Psoas muscle (tissue), 8 donors: ENCODE data around the gene PHF14. TPM values are rescaled to one million over a fixed set of nuclear protein-coding genes. Genes with fewer than 3 reads are reported as not detected.

ENCODE experiments used
- ATAC-seq, 4 donors: fragments of 200-7000 bp; cut with Tn5 transposase; one replicate each; pipeline ENCODE4 v1.9.1; 2020; ENCODE audit warnings: moderate library complexity in 3 of 4, mild to moderate bottlenecking in 2 of 4
- DNase-seq, 2 donors: peaks; one replicate each; pipeline ENCODE4 v3.0.0-alpha.2; 2020
- H3K27ac ChIP-seq: fragments of 200-600 bp; one replicate; pipeline ENCODE4 v1.8.0; 2022
- H3K27me3 ChIP-seq, 3 donors: fragments of 200-600 bp in 1 of 3; one replicate each; pipeline versions ENCODE4 v1.6.1 to v1.8.0; 2013 to 2022; ENCODE audit warnings: low read length in 2 of 3, mild to moderate bottlenecking in 2 of 3, moderate library complexity in 1 of 3; ENCODE audit not compliant: insufficient read depth in 3 of 3
- H3K36me3 ChIP-seq, 2 donors: fragments of 200-600 bp in 1 of 2; one replicate each; pipeline versions ENCODE4 v1.6.1 to v1.8.0; 2013 to 2022; ENCODE audit warnings: low read depth in 1 of 2, mild to moderate bottlenecking in 1 of 2, moderate library complexity in 1 of 2; ENCODE audit not compliant: insufficient read depth in 1 of 2
- H3K4me1 ChIP-seq: fragments of 200-600 bp; one replicate; pipeline ENCODE4 v1.8.0; 2022
- H3K4me3 ChIP-seq: fragments of 200-600 bp; one replicate; pipeline ENCODE4 v1.8.0; 2022; ENCODE audit warnings: mild to moderate bottlenecking
- H3K9me3 ChIP-seq: fragments of 200-600 bp; one replicate; pipeline ENCODE4 v1.8.0; 2022
- WGBS, 3 donors: extraction: QIAGEN DNeasy Blood & Tissue Kit; methylation state at CpG; one replicate each; pipeline versions ENCODE4 v1.1.6 to v1.1.7; 2013; 5-methylcytosine and 5-hydroxymethylcytosine counted together
- intact Hi-C, 2 donors: fragments of 100-400 bp; cut with DNase I; formaldehyde crosslinking; loops; one replicate each; pipeline versions ENCODE4 v1.11.0 to v1.14.2; 2022
- polyA plus RNA-seq, 3 donors: library from polyadenylated mRNA; stranded (reverse); fragments of 200-250 nt; gene quantifications; one replicate each; pipeline ENCODE4 v1.2.3, GENCODE V29; 2013
- total RNA-seq, 4 donors: library from RNA; stranded (reverse); fragmentation: NEBNext Ultra II Directional in 2 of 4; extraction: Animal tissue kit (Norgen Biotek cat#: 25700) in 2 of 4; gene quantifications; one replicate each; pipeline versions ENCODE4 v1.2.1 to v1.2.4, GENCODE V29; 2021 to 2023
- TF ChIP-seq, protein P1 (sequence below): fragments of 200-600 bp; IDR thresholded peaks from one replicate; pipeline ENCODE4 v1.8.0; 2022; ENCODE audit warnings: antibody characterized with exemption
- donor health status: healthy with polysubstance abuse.
- donor health status: DM: no; HTN: no; CAD: no; lungs with moderate emphysema.
- donor health status: Bipolar disorder and iron deficiency.
- donor health status: healthy.
- donor health status: DM: yes; HTN: yes; CAD: no.
- donor health status: DM: no; HTN: no; CAD: no.
- donor health status: DM: no; HTN: no; CAD: no.
- donor health status: DM: yes; HTN: yes; CAD: no.

The PHF14 gene
- total and polyA plus RNA-seq, 7 donors = 10.8 to 17.8 (median 13.8) TPM

DNA sequence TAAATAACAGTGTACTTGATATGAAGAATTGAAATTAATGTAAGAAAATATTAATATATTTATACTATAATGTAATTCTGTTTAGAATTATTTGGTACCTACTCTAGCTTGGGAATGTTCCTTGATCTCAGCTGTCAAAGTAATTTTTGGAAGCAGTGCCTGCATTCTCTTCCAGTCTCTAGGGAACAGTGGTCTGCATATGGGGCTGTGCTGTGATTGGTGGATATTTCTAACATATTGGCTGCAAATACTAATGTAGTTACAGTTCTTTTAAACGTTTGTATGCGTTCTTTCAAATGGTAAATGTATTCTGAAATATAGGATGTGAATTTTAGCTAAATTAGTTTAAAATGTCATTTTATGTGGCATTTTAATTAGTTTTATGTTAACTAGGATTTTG lies 87.2 kb downstream of the PHF14 start:
- intact Hi-C loops = no loop called here
- H3K27me3 ChIP-seq = no peaks in the 10 kb centered on the region
- H3K36me3 ChIP-seq = peaks cover 0 to 16% of the 10 kb centered on the region in 2 donors
- no peaks in the 10 kb centered on the region for H3K4me1 ChIP-seq
- TF ChIP-seq, protein P1, sequence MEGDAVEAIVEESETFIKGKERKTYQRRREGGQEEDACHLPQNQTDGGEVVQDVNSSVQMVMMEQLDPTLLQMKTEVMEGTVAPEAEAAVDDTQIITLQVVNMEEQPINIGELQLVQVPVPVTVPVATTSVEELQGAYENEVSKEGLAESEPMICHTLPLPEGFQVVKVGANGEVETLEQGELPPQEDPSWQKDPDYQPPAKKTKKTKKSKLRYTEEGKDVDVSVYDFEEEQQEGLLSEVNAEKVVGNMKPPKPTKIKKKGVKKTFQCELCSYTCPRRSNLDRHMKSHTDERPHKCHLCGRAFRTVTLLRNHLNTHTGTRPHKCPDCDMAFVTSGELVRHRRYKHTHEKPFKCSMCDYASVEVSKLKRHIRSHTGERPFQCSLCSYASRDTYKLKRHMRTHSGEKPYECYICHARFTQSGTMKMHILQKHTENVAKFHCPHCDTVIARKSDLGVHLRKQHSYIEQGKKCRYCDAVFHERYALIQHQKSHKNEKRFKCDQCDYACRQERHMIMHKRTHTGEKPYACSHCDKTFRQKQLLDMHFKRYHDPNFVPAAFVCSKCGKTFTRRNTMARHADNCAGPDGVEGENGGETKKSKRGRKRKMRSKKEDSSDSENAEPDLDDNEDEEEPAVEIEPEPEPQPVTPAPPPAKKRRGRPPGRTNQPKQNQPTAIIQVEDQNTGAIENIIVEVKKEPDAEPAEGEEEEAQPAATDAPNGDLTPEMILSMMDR = no peak
- ATAC-seq (no peak), DNase-seq (no peak)
- 25 to 35% (median 29%) methylated on average over 2 of the region's 2 CpGs for WGBS, 3 donors
- H3K9me3 ChIP-seq = no peaks in the 10 kb centered on the region
- H3K4me3 ChIP-seq = no peak overlapping the region
- H3K27ac ChIP-seq = no peak overlapping the region

- H3K9me3 ChIP-seq = no peaks in the 10 kb centered on the region
- H3K36me3 ChIP-seq = peaks cover 0 to 16% of the 10 kb centered on the region in 2 donors
- no peaks in the 10 kb centered on the region for H3K27me3 ChIP-seq
- intact Hi-C loops = no loop called here
- no peak overlapping the region for H3K4me3 ChIP-seq
- no peak overlapping the region for H3K27ac ChIP-seq
- H3K4me1 ChIP-seq = no peaks in the 10 kb centered on the region
- ATAC-seq (no peak), DNase-seq (no peak)
- TF ChIP-seq, protein P1 = no peak
Observed at GRCh38 chr7:11062110-11062509, 88.4 kb downstream of the PHF14 start.

- 67 to 79% (median 77%) methylated on average over 3 of the region's 3 CpGs for WGBS, 3 donors
- H3K27me3 ChIP-seq = no peaks in the 10 kb centered on the region
- H3K4me3 ChIP-seq = no peak overlapping the region
- H3K4me1 ChIP-seq = no peaks in the 10 kb centered on the region
- no peak for ATAC-seq
- intact Hi-C loops = no loop called here
- H3K9me3 ChIP-seq = no peaks in the 10 kb centered on the region
- peaks cover 0 to 6% of the 10 kb centered on the region in 2 donors for H3K36me3 ChIP-seq
- no peak overlapping the region for H3K27ac ChIP-seq
- DNase-seq = no peak
- TF ChIP-seq, protein P1 = no peak
Observed at GRCh38 chr7:11069591-11069990, 95.9 kb downstream of the PHF14 start.

- Histone ChIP-seq H3K4me3 (no peak overlapping the region), H3K36me3 (no peaks in the 10 kb centered on the region), H3K9me3 (no peaks in the 10 kb centered on the region), H3K27me3 (no peaks in the 10 kb centered on the region), H3K4me1 (no peaks in the 10 kb centered on the region), H3K27ac (no peak overlapping the region)
- DNase-seq = no peak
- WGBS, 3 donors = 79 to 87% (median 83%) methylated on average over 2 of the region's 2 CpGs
- intact Hi-C loops = no loop called here
- ATAC-seq = no peak
- TF ChIP-seq, protein P1 = no peak
Observed at GRCh38 chr7:11077816-11078215, 104.1 kb downstream of the PHF14 start.

- ATAC-seq = no peak
- no peak for DNase-seq
- TF ChIP-seq, protein P1 = no peak
- H3K4me1 ChIP-seq = no peaks in the 10 kb centered on the region
- H3K27me3 ChIP-seq = no peaks in the 10 kb centered on the region
- 94 to 96% (median 96%) methylated on average over 4 of the region's 4 CpGs for WGBS, 3 donors
- no peak overlapping the region for H3K4me3 ChIP-seq
- intact Hi-C loops = no loop called here
- H3K9me3 ChIP-seq = no peaks in the 10 kb centered on the region
- H3K36me3 ChIP-seq = no peaks in the 10 kb centered on the region
- H3K27ac ChIP-seq = no peak overlapping the region
Observed at GRCh38 chr7:11078247-11078834, 104.7 kb downstream of the PHF14 start.
